Esophagus muscularis mucosa (tissue), 2 donors: Measurements from ENCODE around the gene COL27A1.

Experiments
- POLR2A ChIP-seq: fragments of 450-650 bp; IDR thresholded peaks from one replicate; pipeline ENCODE4 v1.6.1; 2017; ENCODE audit warnings: antibody characterized with exemption, moderate library complexity, mild to moderate bottlenecking, low read depth
- POLR2AphosphoS5 ChIP-seq, 2 donors: sonication (generic); formaldehyde crosslinking; IDR thresholded peaks; one replicate each; pipeline ENCODE4 v1.6.1; 2017; ENCODE audit warnings: antibody characterized with exemption in 2 of 2

DNA sequence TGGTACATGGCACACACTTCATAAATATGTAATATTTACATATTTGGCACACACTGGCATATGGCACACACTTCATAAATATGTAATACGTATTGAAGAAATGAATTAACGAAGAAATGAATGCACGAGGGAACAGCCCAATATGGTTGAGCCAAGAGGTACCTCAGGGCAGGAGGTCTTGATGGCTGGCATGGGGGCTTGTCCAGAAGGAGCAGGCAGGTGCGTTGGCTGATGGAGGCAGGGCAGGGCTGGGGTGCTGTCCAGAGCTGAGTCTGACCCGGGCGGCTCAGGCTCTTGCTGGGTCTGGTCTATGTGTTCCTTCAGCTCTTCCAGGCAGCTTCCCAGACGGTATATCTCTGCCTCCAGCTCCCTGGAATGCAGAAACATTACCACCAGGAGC is 206.2 kb downstream of the COL27A1 start:
- TF ChIP-seq POLR2A: no peak
- TF ChIP-seq POLR2AphosphoS5 (IDR thresholded peaks at IDR 0.05): no peak
